ENCODE data around the gene NPY4R2.
"Not testable (repeated sequence)": the region's sequence is repeated elsewhere in the genome, so short reads cannot be mapped to it uniquely, and the experiment has no call there.

DNA sequence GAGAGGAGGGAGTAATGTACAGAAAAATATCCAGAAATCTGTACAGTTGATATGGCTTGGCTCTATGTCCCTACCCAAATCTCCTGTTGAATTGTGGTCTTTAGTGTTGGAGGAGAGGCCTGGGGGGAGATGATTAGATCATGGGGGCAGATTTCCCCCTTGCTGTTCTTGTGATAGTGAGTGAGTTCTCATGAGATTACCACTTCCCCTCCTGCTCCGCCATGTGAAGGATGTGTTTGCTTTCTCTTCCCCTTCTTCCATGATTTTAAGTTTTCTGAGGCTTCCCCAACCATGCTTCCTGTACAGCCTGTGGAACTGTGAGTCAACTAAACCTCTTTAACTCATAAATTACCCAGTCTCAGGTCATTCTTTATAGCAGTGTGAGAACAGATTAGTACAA is 29.0 kb downstream of the NPY4R2 start:
- not testable (repeated sequence) for TF ChIP-seq SUZ12 (IDR thresholded peaks at IDR 0.05); HDGF (IDR thresholded peaks at IDR 0.05; ENCODE audit: borderline replicate concordance); PKNOX1 (IDR thresholded peaks at IDR 0.05); BHLHE40 (IDR thresholded peaks at IDR 0.05; ENCODE audit: borderline replicate concordance)

Measured in HEK293T (cell line).